ENCODE results near the gene CACNB4. TPM values are rescaled to one million over a fixed set of nuclear protein-coding genes. Genes with fewer than 3 reads are reported as not detected.

Gene CACNB4
- total RNA-seq, 2 donors from 2014 or later: 0.93 to 0.95 TPM

DNA sequence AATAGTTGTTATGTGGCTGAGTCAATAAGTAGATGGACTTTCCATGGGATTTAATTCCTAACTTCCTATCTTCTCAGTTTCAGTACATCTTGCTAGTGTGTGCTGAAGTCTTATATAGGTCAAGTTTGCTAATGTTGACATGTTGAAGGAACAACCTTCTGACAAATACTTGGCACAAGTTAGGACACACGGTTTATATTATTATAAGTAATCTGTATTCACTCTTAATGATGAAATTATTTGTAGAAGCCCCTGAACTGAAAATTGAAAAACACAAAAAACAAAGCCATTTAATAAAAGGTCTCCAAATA, 289.8 kb downstream of the CACNB4 start:
- WGBS, 2 experiments (ENCODE audit: insufficient coverage in 1 of 2, insufficient read length in 1 of 2): no CpG with 5 or more reads among the region's 1 CpG
- Mint-ChIP-seq H3K4me3 (no peak overlapping the region), H3K9me3 (no peaks in the 10 kb centered on the region), H3K4me1 (no peaks in the 10 kb centered on the region), H3K36me3 (ENCODE audit: low read depth) (peaks cover 33% of the 10 kb centered on the region), H3K27me3 (ENCODE audit: insufficient read depth) (no peaks in the 10 kb centered on the region), H3K27ac (no peak overlapping the region)
- Histone ChIP-seq H3K9me3 (ENCODE audit: control insufficient read depth, low read length) (no peaks in the 10 kb centered on the region), H3K27me3 (ENCODE audit: control insufficient read depth, insufficient read depth, low read length, poor library complexity, severe bottlenecking) (no peaks in the 10 kb centered on the region), H3K27ac (ENCODE audit: low read depth, low read length) (no peak overlapping the region), H3K4me3 (ENCODE audit: low read length) (no peak overlapping the region), H3K9ac (ENCODE audit: extremely low read depth, low read length, poor library complexity, severe bottlenecking) (no peak overlapping the region), H3K4me1 (ENCODE audit: control insufficient read depth, insufficient read depth, low read length) (no peaks in the 10 kb centered on the region), H3K36me3 (ENCODE audit: control insufficient read depth, insufficient read depth, low read length) (peaks cover 83% of the 10 kb centered on the region)
- no peak for DNase-seq
- TF ChIP-seq, protein P1, sequence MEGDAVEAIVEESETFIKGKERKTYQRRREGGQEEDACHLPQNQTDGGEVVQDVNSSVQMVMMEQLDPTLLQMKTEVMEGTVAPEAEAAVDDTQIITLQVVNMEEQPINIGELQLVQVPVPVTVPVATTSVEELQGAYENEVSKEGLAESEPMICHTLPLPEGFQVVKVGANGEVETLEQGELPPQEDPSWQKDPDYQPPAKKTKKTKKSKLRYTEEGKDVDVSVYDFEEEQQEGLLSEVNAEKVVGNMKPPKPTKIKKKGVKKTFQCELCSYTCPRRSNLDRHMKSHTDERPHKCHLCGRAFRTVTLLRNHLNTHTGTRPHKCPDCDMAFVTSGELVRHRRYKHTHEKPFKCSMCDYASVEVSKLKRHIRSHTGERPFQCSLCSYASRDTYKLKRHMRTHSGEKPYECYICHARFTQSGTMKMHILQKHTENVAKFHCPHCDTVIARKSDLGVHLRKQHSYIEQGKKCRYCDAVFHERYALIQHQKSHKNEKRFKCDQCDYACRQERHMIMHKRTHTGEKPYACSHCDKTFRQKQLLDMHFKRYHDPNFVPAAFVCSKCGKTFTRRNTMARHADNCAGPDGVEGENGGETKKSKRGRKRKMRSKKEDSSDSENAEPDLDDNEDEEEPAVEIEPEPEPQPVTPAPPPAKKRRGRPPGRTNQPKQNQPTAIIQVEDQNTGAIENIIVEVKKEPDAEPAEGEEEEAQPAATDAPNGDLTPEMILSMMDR (conservative IDR thresholded peaks at IDR 0.05): no peak

DNA sequence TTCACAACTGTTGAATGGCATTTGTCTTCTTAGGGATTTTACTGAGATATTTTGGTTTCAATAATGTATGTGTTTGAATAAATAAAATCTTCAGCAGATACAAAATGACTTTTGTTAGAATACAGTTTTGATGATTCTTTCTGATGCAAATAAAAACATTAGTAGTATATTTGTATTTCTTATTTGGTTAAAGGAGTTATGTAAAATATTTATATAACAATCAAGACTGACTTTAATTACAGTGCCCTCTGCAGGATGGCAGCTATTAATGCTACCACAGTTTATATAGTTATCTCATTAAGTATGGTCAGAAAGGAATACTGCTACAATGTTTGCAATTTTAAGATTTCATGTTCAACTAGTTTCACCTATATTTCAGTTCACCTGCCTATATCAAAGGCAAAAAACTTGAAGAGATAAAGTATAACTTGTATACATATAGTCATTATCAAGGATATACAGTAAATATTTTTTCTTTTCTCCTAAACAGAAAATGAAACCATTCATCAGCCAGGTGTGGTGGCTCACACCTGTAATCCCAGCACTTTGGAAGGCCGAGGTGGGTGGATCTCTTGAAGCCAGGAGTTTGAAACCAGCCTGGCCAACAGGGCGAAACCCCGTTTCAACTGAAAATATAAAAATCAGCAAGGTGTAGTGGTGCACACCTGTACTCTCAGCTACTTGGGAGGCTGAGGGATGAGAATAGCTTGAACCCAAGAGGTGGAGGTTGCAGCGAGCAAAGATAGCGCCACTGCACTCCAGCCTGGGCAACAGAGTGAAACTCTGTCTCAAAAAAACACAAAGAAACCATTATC, 290.4 kb downstream of the CACNB4 start:
- Mint-ChIP-seq H3K4me1 (no peaks in the 10 kb centered on the region), H3K9me3 (no peaks in the 10 kb centered on the region), H3K4me3 (no peak overlapping the region), H3K36me3 (ENCODE audit: low read depth) (peaks cover 31% of the 10 kb centered on the region), H3K27ac (no peak overlapping the region), H3K27me3 (ENCODE audit: insufficient read depth) (no peaks in the 10 kb centered on the region)
- WGBS, 2 experiments (ENCODE audit: insufficient coverage in 1 of 2, insufficient read length in 1 of 2): 95 to 100% methylated on average over 3 to 5 of the region's 5 CpGs
- Histone ChIP-seq H3K27me3 (ENCODE audit: control insufficient read depth, insufficient read depth, low read length, poor library complexity, severe bottlenecking) (no peaks in the 10 kb centered on the region), H3K4me1 (ENCODE audit: control insufficient read depth, insufficient read depth, low read length) (no peaks in the 10 kb centered on the region), H3K4me3 (ENCODE audit: low read length) (no peak overlapping the region), H3K27ac (ENCODE audit: low read depth, low read length) (no peak overlapping the region), H3K9ac (ENCODE audit: extremely low read depth, low read length, poor library complexity, severe bottlenecking) (no peak overlapping the region), H3K36me3 (ENCODE audit: control insufficient read depth, insufficient read depth, low read length) (peaks cover 81% of the 10 kb centered on the region), H3K9me3 (ENCODE audit: control insufficient read depth, low read length) (no peaks in the 10 kb centered on the region)
- no peak for DNase-seq
- TF ChIP-seq, protein P1 (conservative IDR thresholded peaks at IDR 0.05): peak; percentile 76

DNA sequence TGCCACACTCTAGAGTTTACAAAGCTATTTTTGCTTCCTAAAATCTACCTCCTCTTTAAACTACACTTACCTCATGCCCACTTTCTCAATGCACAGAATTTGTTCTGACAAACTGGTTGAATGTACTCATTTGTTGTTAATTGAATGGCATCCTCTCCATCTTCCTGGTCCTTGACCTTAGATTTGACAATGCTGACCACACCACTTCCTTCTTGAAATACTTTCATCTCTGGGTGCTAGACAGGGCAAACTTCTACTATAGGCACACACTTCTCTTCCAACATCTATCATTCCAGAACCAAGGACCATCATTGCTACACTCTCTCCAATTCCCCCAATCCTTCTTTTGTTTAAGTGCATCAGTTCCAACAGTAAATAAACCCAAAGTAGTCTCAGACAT, 292.9 kb downstream of the CACNB4 start:
- TF ChIP-seq, protein P1 (conservative IDR thresholded peaks at IDR 0.05): no peak
- Mint-ChIP-seq H3K4me1 (no peaks in the 10 kb centered on the region), H3K9me3 (no peaks in the 10 kb centered on the region), H3K4me3 (no peak overlapping the region), H3K36me3 (ENCODE audit: low read depth) (peaks cover 29% of the 10 kb centered on the region), H3K27ac (no peak overlapping the region), H3K27me3 (ENCODE audit: insufficient read depth) (no peaks in the 10 kb centered on the region)
- peaks cover 83% of the 10 kb centered on the region for H3K36me3 ChIP-seq (ENCODE audit: control insufficient read depth, insufficient read depth, low read length)
- H3K4me1 ChIP-seq (ENCODE audit: control insufficient read depth, insufficient read depth, low read length): no peaks in the 10 kb centered on the region
- H3K9ac ChIP-seq (ENCODE audit: extremely low read depth, low read length, poor library complexity, severe bottlenecking): no peak overlapping the region
- DNase-seq: no peak
- no peaks in the 10 kb centered on the region for H3K27me3 ChIP-seq (ENCODE audit: control insufficient read depth, insufficient read depth, low read length, poor library complexity, severe bottlenecking)
- no peaks in the 10 kb centered on the region for H3K9me3 ChIP-seq (ENCODE audit: control insufficient read depth, low read length)
- H3K27ac ChIP-seq (ENCODE audit: low read depth, low read length): no peak overlapping the region
- no peak overlapping the region for H3K4me3 ChIP-seq (ENCODE audit: low read length)

All from endodermal cell (in vitro differentiated cells).